Keratinocyte (primary cell): Measurements from ENCODE around the gene CCDC144A.
"Not testable (repeated sequence)": the region's sequence is repeated elsewhere in the genome, so short reads cannot be mapped to it uniquely, and the experiment has no call there.

Experiments
- EZH2 ChIP-seq: IDR thresholded peaks from one replicate; pipeline ENCODE4 v1.6.1; 2012; ENCODE audit warnings: inconsistent platforms, mild to moderate bottlenecking, low read length, moderate library complexity
- TF ChIP-seq, protein P1 (sequence below), 3 experiments: IDR thresholded peaks in 1 of 3; conservative IDR thresholded peaks in 1 of 3; optimal IDR thresholded peaks in 1 of 3; 2 replicates in 2 of 3; 3 replicates in 1 of 3; pipeline versions ENCODE3 to v1.5.1; 2011; ENCODE audit warnings: low read length in 3 of 3, mild to moderate bottlenecking in 3 of 3, moderate library complexity in 2 of 3, control low read depth in 1 of 3, inconsistent platforms in 1 of 3; ENCODE audit not compliant: insufficient read depth in 2 of 3; ENCODE audit errors: extremely low read depth in 1 of 3

DNA sequence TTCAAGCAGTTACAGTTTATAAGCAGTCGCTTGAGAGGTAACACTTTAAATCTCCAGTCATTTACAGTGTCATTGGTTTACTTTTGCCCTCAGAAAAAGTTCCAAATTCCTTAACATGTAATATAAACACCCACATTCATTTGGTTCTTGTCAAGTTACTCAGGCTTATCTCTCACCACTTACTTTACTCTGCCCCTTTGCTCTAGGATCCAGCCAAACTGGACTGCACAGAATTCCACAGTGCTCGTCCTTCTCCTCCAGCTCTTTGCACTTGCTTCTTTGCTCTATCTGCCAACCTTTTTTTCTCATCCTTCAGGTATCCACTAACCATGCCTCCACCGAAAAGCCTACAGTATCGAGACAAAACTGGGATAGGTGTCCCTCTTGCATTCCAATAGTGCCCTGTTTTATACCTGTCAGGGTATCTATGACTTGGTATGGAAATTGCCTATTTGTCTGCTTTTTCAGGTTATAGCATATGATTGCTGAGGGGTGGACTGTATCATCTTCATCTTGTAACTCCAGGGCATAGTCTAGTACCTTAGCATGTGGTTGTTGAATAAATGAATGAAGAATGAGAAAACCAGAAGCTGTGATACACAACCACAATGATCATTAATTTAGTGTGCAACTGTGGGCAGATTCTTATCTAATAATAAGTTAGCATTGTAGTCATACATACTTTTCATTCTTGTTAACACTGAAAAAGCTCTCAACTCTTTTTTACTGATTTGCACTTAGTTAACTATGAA, 82.5 kb downstream of the CCDC144A start:
- TF ChIP-seq, protein P1, sequence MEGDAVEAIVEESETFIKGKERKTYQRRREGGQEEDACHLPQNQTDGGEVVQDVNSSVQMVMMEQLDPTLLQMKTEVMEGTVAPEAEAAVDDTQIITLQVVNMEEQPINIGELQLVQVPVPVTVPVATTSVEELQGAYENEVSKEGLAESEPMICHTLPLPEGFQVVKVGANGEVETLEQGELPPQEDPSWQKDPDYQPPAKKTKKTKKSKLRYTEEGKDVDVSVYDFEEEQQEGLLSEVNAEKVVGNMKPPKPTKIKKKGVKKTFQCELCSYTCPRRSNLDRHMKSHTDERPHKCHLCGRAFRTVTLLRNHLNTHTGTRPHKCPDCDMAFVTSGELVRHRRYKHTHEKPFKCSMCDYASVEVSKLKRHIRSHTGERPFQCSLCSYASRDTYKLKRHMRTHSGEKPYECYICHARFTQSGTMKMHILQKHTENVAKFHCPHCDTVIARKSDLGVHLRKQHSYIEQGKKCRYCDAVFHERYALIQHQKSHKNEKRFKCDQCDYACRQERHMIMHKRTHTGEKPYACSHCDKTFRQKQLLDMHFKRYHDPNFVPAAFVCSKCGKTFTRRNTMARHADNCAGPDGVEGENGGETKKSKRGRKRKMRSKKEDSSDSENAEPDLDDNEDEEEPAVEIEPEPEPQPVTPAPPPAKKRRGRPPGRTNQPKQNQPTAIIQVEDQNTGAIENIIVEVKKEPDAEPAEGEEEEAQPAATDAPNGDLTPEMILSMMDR (optimal IDR thresholded peaks at IDR 0.05 in 1 of 3, IDR thresholded peaks at IDR 0.05 in 1 of 3, conservative IDR thresholded peaks at IDR 0.05 in 1 of 3; ENCODE audit: extremely low read depth in 1 of 3, insufficient read depth in 2 of 3, low read length in 3 of 3) = not testable (repeated sequence)
- not testable (repeated sequence) for TF ChIP-seq EZH2
